B cell (primary cell): ENCODE data around the gene SYNE2. TPM values are rescaled to one million over a fixed set of nuclear protein-coding genes. Genes with fewer than 3 reads are reported as not detected.

ENCODE experiments used
- ATAC-seq: fragments of 200-7000 bp; cut with Tn5 transposase; one replicate; pipeline ENCODE4 v1.10.0; 2021; ENCODE audit warnings: low read depth, mild to moderate bottlenecking, moderate number of reproducible peaks, moderate library complexity
- CTCF ChIA-PET: fragments of 350-600 bp; sonication (Branson Sonifier 250); formaldehyde crosslinking; loops from one replicate; lab custom pipeline; 2021; ENCODE audit warnings: antibody characterized with exemption, inconsistent platforms; lab: Charles Lee
- POLR2A ChIA-PET: fragments of 350-600 bp; sonication (Branson Sonifier 250); formaldehyde crosslinking; loops from one replicate; lab custom pipeline; 2021; ENCODE audit warnings: antibody characterized with exemption; lab: Charles Lee
- DNase-seq: peaks from one replicate; pipeline ENCODE4 v3.0.0; 2013
- H2AFZ ChIP-seq: 2 replicates; pipeline ENCODE4 v1.6.1; 2012; ENCODE audit warnings: mild to moderate bottlenecking, low read depth, low read length; ENCODE audit not compliant: insufficient read depth, poor library complexity, severe bottlenecking
- H3K27ac ChIP-seq, 2 donors: 1 replicate in 1 of 2; 2 replicates in 1 of 2; pipeline ENCODE4 v1.5.1; 2012 to 2013; ENCODE audit warnings: low read length in 2 of 2, mild to moderate bottlenecking in 2 of 2, moderate library complexity in 1 of 2
- H3K27me3 ChIP-seq, 4 experiments: fragments of 200-600 bp in 1 of 4; sonication (generic) in 1 of 4; replicated peaks in 1 of 4; 1 replicate in 2 of 4; 2 replicates in 2 of 4; pipeline versions ENCODE4 v1.6.1 to v1.7.0; 2013 to 2016; ENCODE audit warnings: low read length in 3 of 4, mild to moderate bottlenecking in 2 of 4, mixed read lengths in 1 of 4, moderate library complexity in 1 of 4; ENCODE audit not compliant: insufficient read depth in 4 of 4, control insufficient read depth in 3 of 4; ENCODE audit errors: control extremely low read depth in 1 of 4
- H3K36me3 ChIP-seq, 2 experiments: replicated peaks in 1 of 2; 1 replicate in 1 of 2; 2 replicates in 1 of 2; pipeline versions ENCODE4 v1.6.1 to v1.7.1; 2013; ENCODE audit warnings: low read length in 1 of 2; ENCODE audit not compliant: insufficient read depth in 2 of 2, control insufficient read depth in 1 of 2; ENCODE audit errors: control extremely low read depth in 1 of 2, extremely low read depth in 1 of 2
- H3K4me1 ChIP-seq, 2 donors: fragments of 200-600 bp in 1 of 2; sonication (generic) in 1 of 2; 1 replicate in 1 of 2; 2 replicates in 1 of 2; pipeline versions ENCODE4 v1.5.1 to v1.6.1; 2013 to 2017; ENCODE audit warnings: low read length in 2 of 2; ENCODE audit not compliant: control insufficient read depth in 2 of 2, insufficient read depth in 2 of 2
- H3K4me2 ChIP-seq: replicated peaks from 2 replicates; pipeline ENCODE3; 2012; ENCODE audit warnings: mild to moderate bottlenecking, low read depth, low read length; ENCODE audit not compliant: poor library complexity, severe bottlenecking
- H3K4me3 ChIP-seq, 5 experiments: fragments of 200-600 bp in 1 of 5; sonication (generic) in 1 of 5; 1 replicate in 3 of 5; 2 replicates in 2 of 5; pipeline versions ENCODE4 v1.5.1 to v1.7.0; 2011 to 2016; ENCODE audit warnings: low read length in 4 of 5, mild to moderate bottlenecking in 4 of 5, low read depth in 2 of 5, control low read depth in 1 of 5, moderate library complexity in 1 of 5; ENCODE audit not compliant: insufficient read depth in 1 of 5; ENCODE audit errors: control extremely low read depth in 1 of 5, extremely low read depth in 1 of 5
- H3K79me2 ChIP-seq: fragments of 200-600 bp; sonication (generic); one replicate; pipeline ENCODE4 v1.6.0; 2016; ENCODE audit warnings: low read length; ENCODE audit not compliant: control insufficient read depth, insufficient read depth
- H3K9ac ChIP-seq: fragments of 200-600 bp; sonication (generic); 2 replicates; pipeline ENCODE4 v1.6.1; 2017; ENCODE audit warnings: mild to moderate bottlenecking, low read length, moderate library complexity
- H3K9me3 ChIP-seq, 3 donors: one replicate each; pipeline versions ENCODE4 v1.6.1 to v1.7.1; 2013; ENCODE audit warnings: low read length in 2 of 3; ENCODE audit not compliant: control insufficient read depth in 2 of 3, insufficient read depth in 1 of 3; ENCODE audit errors: control extremely low read depth in 1 of 3
- H4K20me1 ChIP-seq: 2 replicates; pipeline ENCODE4 v1.6.0; 2012; ENCODE audit warnings: mild to moderate bottlenecking, low read length; ENCODE audit not compliant: insufficient read depth, control insufficient read depth, poor library complexity, severe bottlenecking
- H3K27ac Mint-ChIP-seq: one replicate; pipeline ENCODE4 v1.8.0; 2021; ENCODE audit warnings: mixed read lengths
- H3K27me3 Mint-ChIP-seq: one replicate; pipeline ENCODE4 v1.8.0; 2021; ENCODE audit warnings: mixed read lengths
- H3K4me1 Mint-ChIP-seq: one replicate; pipeline ENCODE4 v1.8.0; 2021; ENCODE audit warnings: mixed read lengths
- H3K4me3 Mint-ChIP-seq: one replicate; pipeline ENCODE4 v1.8.0; 2021; ENCODE audit warnings: mixed read lengths
- H3K9me3 Mint-ChIP-seq: one replicate; pipeline ENCODE4 v1.8.0; 2022; ENCODE audit warnings: mixed read lengths; ENCODE audit not compliant: insufficient read depth
- EZH2 ChIP-seq: IDR thresholded peaks from 2 replicates; pipeline ENCODE4 v1.6.1; 2012; ENCODE audit warnings: borderline replicate concordance, low read depth, mild to moderate bottlenecking, moderate library complexity, low read length; ENCODE audit not compliant: insufficient read depth, poor library complexity, severe bottlenecking
- WGBS: methylation state at CpG from one replicate; pipeline ENCODE4 v1.1.5; 2013; ENCODE audit warnings: missing lambda C conversion rate; ENCODE audit not compliant: insufficient coverage; 5-methylcytosine and 5-hydroxymethylcytosine counted together
- intact Hi-C: fragments of 100-400 bp; cut with micrococcal nuclease; formaldehyde crosslinking; loops from one replicate; pipeline ENCODE4 v1.10.0; 2022
- polyA plus RNA-seq: library from polyadenylated mRNA; depleted of rRNA; stranded (reverse); fragments of >200 nt; gene quantifications from 2 replicates; pipeline ENCODE4 v1.2.3, GENCODE V29; 2012
- total RNA-seq, 2 donors: library from RNA; stranded (reverse); fragments of 120-200 nt in 1 of 2; gene quantifications; 1 replicate in 1 of 2; 2 replicates in 1 of 2; pipeline versions ENCODE4 v1.2.3 to v1.2.4, GENCODE V29; 2013 to 2022
- TF ChIP-seq, protein P1 (sequence below): fragments of 200-600 bp; IDR thresholded peaks from one replicate; pipeline ENCODE4 v1.8.0; 2022; ENCODE audit warnings: antibody characterized with exemption, mild to moderate bottlenecking

SYNE2 gene
- total and polyA plus RNA-seq, 2 donors (not counting 1 experiment from before 2014, with no cell fraction given): 39.5 to 105 TPM

DNA sequence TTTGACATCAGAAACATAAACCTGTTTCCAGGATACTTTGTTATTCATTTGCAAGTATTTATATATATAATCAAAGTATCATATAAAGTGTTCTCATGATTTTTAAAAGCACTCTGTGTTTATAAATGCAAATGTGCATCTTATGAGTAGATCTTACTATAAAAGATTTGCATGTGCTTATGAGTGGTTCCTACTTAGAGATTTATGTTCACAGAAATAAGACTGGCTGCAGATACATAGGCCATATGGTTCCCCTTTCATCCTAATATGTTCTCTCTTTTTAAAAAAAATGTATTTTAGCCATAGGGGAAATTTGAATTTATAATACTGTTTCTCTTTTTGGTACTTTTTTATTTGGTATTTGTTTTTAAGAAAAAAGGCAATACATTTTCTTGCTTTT, 267.2 kb downstream of the SYNE2 start:
- intact Hi-C loops: no loop called here
- no peaks in the 10 kb centered on the region for H3K27me3 ChIP-seq
- no peak overlapping the region for H3K27ac ChIP-seq
- ChIA-PET POLR2A (no interaction called here), CTCF (no interaction called here)
- TF ChIP-seq, protein P1, sequence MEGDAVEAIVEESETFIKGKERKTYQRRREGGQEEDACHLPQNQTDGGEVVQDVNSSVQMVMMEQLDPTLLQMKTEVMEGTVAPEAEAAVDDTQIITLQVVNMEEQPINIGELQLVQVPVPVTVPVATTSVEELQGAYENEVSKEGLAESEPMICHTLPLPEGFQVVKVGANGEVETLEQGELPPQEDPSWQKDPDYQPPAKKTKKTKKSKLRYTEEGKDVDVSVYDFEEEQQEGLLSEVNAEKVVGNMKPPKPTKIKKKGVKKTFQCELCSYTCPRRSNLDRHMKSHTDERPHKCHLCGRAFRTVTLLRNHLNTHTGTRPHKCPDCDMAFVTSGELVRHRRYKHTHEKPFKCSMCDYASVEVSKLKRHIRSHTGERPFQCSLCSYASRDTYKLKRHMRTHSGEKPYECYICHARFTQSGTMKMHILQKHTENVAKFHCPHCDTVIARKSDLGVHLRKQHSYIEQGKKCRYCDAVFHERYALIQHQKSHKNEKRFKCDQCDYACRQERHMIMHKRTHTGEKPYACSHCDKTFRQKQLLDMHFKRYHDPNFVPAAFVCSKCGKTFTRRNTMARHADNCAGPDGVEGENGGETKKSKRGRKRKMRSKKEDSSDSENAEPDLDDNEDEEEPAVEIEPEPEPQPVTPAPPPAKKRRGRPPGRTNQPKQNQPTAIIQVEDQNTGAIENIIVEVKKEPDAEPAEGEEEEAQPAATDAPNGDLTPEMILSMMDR: no peak
- ATAC-seq: no peak
- H3K4me3 Mint-ChIP-seq: no peak overlapping the region
- H4K20me1 ChIP-seq: no peaks in the 10 kb centered on the region
- H3K4me3 ChIP-seq: no peak overlapping the region
- H3K4me1 ChIP-seq: no peaks in the 10 kb centered on the region
- H3K27me3 Mint-ChIP-seq: no peaks in the 10 kb centered on the region
- DNase-seq: no peak
- no peak overlapping the region for H2AFZ ChIP-seq
- no peak overlapping the region for H3K27ac Mint-ChIP-seq
- H3K9me3 ChIP-seq: no peaks in the 10 kb centered on the region
- no peaks in the 10 kb centered on the region for H3K79me2 ChIP-seq
- H3K9me3 Mint-ChIP-seq: no peaks in the 10 kb centered on the region
- H3K4me2 ChIP-seq: no peak overlapping the region
- H3K4me1 Mint-ChIP-seq: no peaks in the 10 kb centered on the region
- H3K9ac ChIP-seq: no peak overlapping the region
- peaks cover 0 to 7% of the 10 kb centered on the region in 2 experiments for H3K36me3 ChIP-seq

DNA sequence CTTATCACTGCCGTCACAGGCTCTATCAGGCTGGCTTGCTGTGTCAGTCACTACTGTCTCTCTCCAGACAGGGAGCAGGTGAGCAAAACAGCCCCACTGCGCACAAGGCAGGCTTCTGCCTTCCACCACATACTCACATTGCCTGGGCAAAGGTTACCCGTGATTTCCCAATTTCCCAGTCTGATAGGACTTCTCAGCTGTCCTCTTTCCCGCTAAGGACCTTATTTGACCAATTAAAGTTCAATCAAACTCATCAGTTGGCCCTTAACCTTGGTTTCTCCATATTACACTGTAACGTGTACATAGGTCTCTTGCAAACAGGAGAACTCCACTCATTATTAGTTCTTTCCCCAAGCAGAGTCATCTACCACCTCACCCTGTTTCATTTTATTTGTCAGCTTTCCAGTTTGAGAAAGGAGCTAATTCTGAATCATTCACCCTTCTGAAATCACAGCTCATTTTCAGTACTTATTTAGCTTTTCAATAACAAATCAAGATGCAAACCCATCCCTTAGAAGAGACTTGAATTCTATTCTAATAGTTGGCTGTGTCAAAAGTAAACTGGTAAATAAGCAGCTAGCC, 270.5 kb downstream of the SYNE2 start:
- TF ChIP-seq, protein P1: no peak
- no peak for TF ChIP-seq EZH2
- no peak for DNase-seq
- H3K27ac Mint-ChIP-seq: no peak overlapping the region
- no peaks in the 10 kb centered on the region for H3K27me3 Mint-ChIP-seq
- Histone ChIP-seq H3K36me3 (peaks cover 0 to 9% of the 10 kb centered on the region in 2 experiments), H3K4me1 (no peaks in the 10 kb centered on the region), H3K4me2 (no peak overlapping the region), H2AFZ (no peak overlapping the region), H3K9ac (no peak overlapping the region), H3K27ac (no peak overlapping the region), H3K79me2 (no peaks in the 10 kb centered on the region), H3K27me3 (no peaks in the 10 kb centered on the region), H3K9me3 (no peaks in the 10 kb centered on the region), H4K20me1 (no peaks in the 10 kb centered on the region), H3K4me3 (no peak overlapping the region)
- no peaks in the 10 kb centered on the region for H3K4me1 Mint-ChIP-seq
- H3K4me3 Mint-ChIP-seq: no peak overlapping the region
- no peak for ATAC-seq
- no peaks in the 10 kb centered on the region for H3K9me3 Mint-ChIP-seq
- POLR2A ChIA-PET: interaction anchor here (0.7 kb wide), 3 partner anchors 18 to 375 kb away, joined by 3 to 6 read pairs (median 5); no protein-coding TSS in a partner anchor
- 96% methylated on average over 5 of the region's 5 CpGs for WGBS
- CTCF ChIA-PET: interaction anchor here (0.6 to 0.7 kb wide), 2 partner anchors 282 to 312 kb away, joined by 3 to 4 read pairs; no protein-coding TSS in a partner anchor
- intact Hi-C loops: no loop called here
